IMR-90 (cell line): Measurements from ENCODE around the gene PRR14L. TPM values are rescaled to one million over a fixed set of nuclear protein-coding genes. Genes with fewer than 3 reads are reported as not detected.

ENCODE experiments used
- ATAC-seq: fragments of 200-7000 bp; cut with Tn5 transposase; 2 replicates; pipeline ENCODE4 v1.9.1; 2020; ENCODE audit warnings: low read depth, mild to moderate bottlenecking, moderate library complexity
- BruUV-seq: library from RNA; stranded (reverse); fragments of 400-500 nt; replicated peaks from 2 replicates; lab custom pipeline; 2021; lab: Mats Ljungman, UMichigan
- CTCF ChIA-PET: fragments of 300-600 bp; formaldehyde crosslinking; extraction: SDS; loops from one replicate; lab custom pipeline; 2021; ENCODE audit warnings: antibody characterized with exemption; lab: Yijun Ruan, JAX
- POLR2A ChIA-PET: fragments of 300-600 bp; sonication (Branson Sonifier 250); formaldehyde crosslinking; loops from one replicate; lab custom pipeline; 2022; ENCODE audit warnings: antibody characterized with exemption; ENCODE audit not compliant: unreplicated experiment; lab: Charles Lee
- DNase-seq: peaks from one replicate; pipeline ENCODE4 v3.0.0; 2013
- H2AFZ ChIP-seq: replicated peaks from 2 replicates; pipeline ENCODE3; 2013; ENCODE audit warnings: low read length, mild to moderate bottlenecking; ENCODE audit not compliant: poor library complexity
- H2AK5ac ChIP-seq: 2 replicates; pipeline ENCODE4 v1.6.1; 2013; ENCODE audit warnings: low read depth, low read length, inconsistent platforms
- H2AK9ac ChIP-seq: replicated peaks from 2 replicates; pipeline ENCODE3; 2013; ENCODE audit warnings: mild to moderate bottlenecking, low read depth, low read length, moderate library complexity; ENCODE audit not compliant: poor library complexity
- H2BK120ac ChIP-seq: 2 replicates; pipeline ENCODE4 v1.6.1; 2013; ENCODE audit warnings: low read depth, low read length, inconsistent platforms
- H2BK15ac ChIP-seq: 3 replicates; pipeline ENCODE4 v1.6.1; 2013; ENCODE audit warnings: low read depth, low read length, inconsistent platforms
- H2BK20ac ChIP-seq: 2 replicates; pipeline ENCODE4 v1.6.1; 2013; ENCODE audit warnings: low read depth, mild to moderate bottlenecking, inconsistent platforms, low read length, moderate library complexity
- H2BK5ac ChIP-seq: 2 replicates; pipeline ENCODE4 v1.6.1; 2013; ENCODE audit warnings: mild to moderate bottlenecking, low read depth, low read length, inconsistent platforms; ENCODE audit not compliant: poor library complexity, severe bottlenecking
- H3K14ac ChIP-seq: replicated peaks from 2 replicates; pipeline ENCODE4 v1.6.1; 2013; ENCODE audit warnings: low read depth, low read length, inconsistent platforms
- H3K18ac ChIP-seq: 2 replicates; pipeline ENCODE4 v1.6.1; 2013; ENCODE audit warnings: low read depth, low read length, control low read depth
- H3K23ac ChIP-seq: 2 replicates; pipeline ENCODE4 v1.6.1; 2013; ENCODE audit warnings: low read depth, low read length, inconsistent platforms
- H3K27ac ChIP-seq: 2 replicates; pipeline ENCODE4 v1.5.1; 2013; ENCODE audit warnings: mild to moderate bottlenecking, control low read depth, low read length; ENCODE audit not compliant: insufficient read depth
- H3K27me3 ChIP-seq: 2 replicates; pipeline ENCODE4 v1.6.1; 2013; ENCODE audit warnings: low read length; ENCODE audit not compliant: control insufficient read depth, insufficient read depth
- H3K36me3 ChIP-seq: 2 replicates; pipeline ENCODE4 v1.6.1; 2013; ENCODE audit warnings: low read length, mixed read lengths; ENCODE audit not compliant: control insufficient read depth, insufficient read depth
- H3K4ac ChIP-seq: 2 replicates; pipeline ENCODE4 v1.6.1; 2013; ENCODE audit warnings: low read depth, low read length, inconsistent platforms
- H3K4me1 ChIP-seq: 2 replicates; pipeline ENCODE4 v1.6.1; 2013; ENCODE audit warnings: low read length, mixed read lengths; ENCODE audit not compliant: control insufficient read depth, insufficient read depth
- H3K4me2 ChIP-seq: 2 replicates; pipeline ENCODE4 v1.6.1; 2013; ENCODE audit warnings: low read depth, mild to moderate bottlenecking, control low read depth, low read length, moderate library complexity
- H3K4me3 ChIP-seq: 2 replicates; pipeline ENCODE4 v1.5.1; 2013; ENCODE audit warnings: low read depth, mild to moderate bottlenecking, control low read depth, low read length, moderate library complexity; ENCODE audit not compliant: insufficient read depth
- H3K56ac ChIP-seq: 2 replicates; pipeline ENCODE4 v1.6.1; 2013; ENCODE audit warnings: low read length, inconsistent platforms; ENCODE audit not compliant: insufficient read depth; ENCODE audit errors: extremely low read depth
- H3K79me1 ChIP-seq, 2 experiments: 2 replicates each; pipeline ENCODE4 v1.6.1; 2013; ENCODE audit warnings: low read length in 2 of 2, inconsistent platforms in 1 of 2, low read depth in 1 of 2
- H3K9ac ChIP-seq: 2 replicates; pipeline ENCODE4 v1.6.1; 2013; ENCODE audit warnings: low read depth, low read length, control low read depth
- H3K9me1 ChIP-seq: 2 replicates; pipeline ENCODE4 v1.6.1; 2013; ENCODE audit warnings: low read length, inconsistent platforms; ENCODE audit not compliant: insufficient read depth
- H3K9me3 ChIP-seq: 2 replicates; pipeline ENCODE4 v1.6.1; 2013; ENCODE audit warnings: low read length; ENCODE audit not compliant: control insufficient read depth, insufficient read depth
- H4K20me1 ChIP-seq: 2 replicates; pipeline ENCODE4 v1.6.1; 2013; ENCODE audit warnings: low read length, inconsistent platforms; ENCODE audit not compliant: insufficient read depth
- H4K5ac ChIP-seq: 2 replicates; pipeline ENCODE4 v1.6.1; 2013; ENCODE audit warnings: mild to moderate bottlenecking, low read depth, low read length, control low read depth
- H4K8ac ChIP-seq, 2 experiments: 2 replicates each; pipeline ENCODE4 v1.6.1; 2013; ENCODE audit warnings: low read depth in 2 of 2, low read length in 2 of 2, control low read depth in 1 of 2, inconsistent platforms in 1 of 2
- H4K91ac ChIP-seq: 2 replicates; pipeline ENCODE4 v1.6.1; 2013; ENCODE audit warnings: low read depth, low read length, inconsistent platforms; ENCODE audit not compliant: insufficient read depth
- CEBPB ChIP-seq: IDR thresholded peaks from 2 replicates; pipeline ENCODE4 v1.6.1; 2012; ENCODE audit warnings: low read depth, low read length, improper control_type of control experiment
- POLR2A ChIP-seq: IDR thresholded peaks from 2 replicates; pipeline ENCODE4 v1.6.1; 2012; ENCODE audit warnings: mild to moderate bottlenecking, low read depth, low read length
- RAD21 ChIP-seq: IDR thresholded peaks from 2 replicates; pipeline ENCODE4 v1.6.1; 2012; ENCODE audit warnings: low read length, improper control_type of control experiment
- whole genome bisulfite sequencing, 2 experiments: methylation state at CpG; one replicate each; pipeline versions ENCODE4 v1.1.5 to v1.1.7; 2013; ENCODE audit warnings: missing lambda C conversion rate in 2 of 2; ENCODE audit not compliant: insufficient read length in 1 of 2; ENCODE audit errors: extremely low coverage in 2 of 2; 5-methylcytosine and 5-hydroxymethylcytosine counted together
- dilution Hi-C: fragments of 300-500 bp; cut with HindIII; formaldehyde crosslinking; loops from one replicate; pipeline ENCODE4 v1.14.3; 2018; ENCODE audit warnings: low sequenced_read_pairs; ENCODE audit not compliant: unreplicated experiment
- in situ Hi-C: fragments of 300-500 bp; cut with MboI; formaldehyde crosslinking; loops from 3 replicates; pipeline ENCODE4 v1.14.3; 2019; ENCODE audit warnings: low sequenced_read_pairs, inconsistent platforms, mixed read lengths
- intact Hi-C: fragments of 100-400 bp; cut with micrococcal nuclease; formaldehyde crosslinking; loops from 2 replicates; pipeline ENCODE4 v1.10.0; 2022
- polyA plus RNA-seq, 3 experiments: library from polyadenylated mRNA; depleted of rRNA; stranded (reverse); fragments of >200 nt; gene quantifications; 2 replicates each; pipeline ENCODE4 v1.2.3, GENCODE V29; 2012; ENCODE audit warnings: low replicate concordance in 1 of 3
- total RNA-seq: library from RNA; depleted of rRNA; stranded (reverse); fragments of >200 nt; gene quantifications from 2 replicates; pipeline ENCODE4 v1.2.3, GENCODE V29; 2012

The PRR14L gene
- total and polyA plus RNA-seq, 2 of the 4 experiments (the other 2 are of a cell fraction): 9.0 to 19.7 TPM

- no peak overlapping the region for H3K56ac ChIP-seq
- H3K36me3 ChIP-seq: peaks cover 13% of the 10 kb centered on the region
- H2BK5ac ChIP-seq: no peak overlapping the region
- dilution Hi-C loops: no loop called here
- peaks cover 20% of the 10 kb centered on the region for H4K20me1 ChIP-seq
- H3K18ac ChIP-seq: no peak overlapping the region
- no peak overlapping the region for H3K27ac ChIP-seq
- no peak for TF ChIP-seq RAD21
- TF ChIP-seq CEBPB: no peak
- no peak for TF ChIP-seq POLR2A
- in situ Hi-C loops: no loop called here
- no peak overlapping the region for H2AK9ac ChIP-seq
- H2BK15ac ChIP-seq: no peak overlapping the region
- no peak overlapping the region for H2BK120ac ChIP-seq
- H2AK5ac ChIP-seq: no peak overlapping the region
- CTCF ChIA-PET: no interaction called here
- no peak overlapping the region for H3K23ac ChIP-seq
- no peak overlapping the region for H4K5ac ChIP-seq
- no peak overlapping the region for H3K9ac ChIP-seq
- POLR2A ChIA-PET: no interaction called here
- no peak overlapping the region for H4K8ac ChIP-seq
- H3K4ac ChIP-seq: no peak overlapping the region
- H4K91ac ChIP-seq: no peak overlapping the region
- DNase-seq: no peak
- no TSS peak for BruUV-seq
- ATAC-seq: no peak
- H2BK20ac ChIP-seq: no peak overlapping the region
- H3K4me2 ChIP-seq: no peak overlapping the region
- no peak overlapping the region for H3K14ac ChIP-seq
- H2AFZ ChIP-seq: no peak overlapping the region
- H3K27me3 ChIP-seq: no peaks in the 10 kb centered on the region
- 0 out of 2 replicates have a peak, but pooled peaks cover 11% of the 10 kb centered on the region for H3K9me1 ChIP-seq
- H3K4me1 ChIP-seq: peaks cover 7% of the 10 kb centered on the region
- H3K79me1 ChIP-seq: peaks cover 27 to 65% of the 10 kb centered on the region in 2 experiments
- no peaks in the 10 kb centered on the region for H3K9me3 ChIP-seq
- no peak overlapping the region for H3K4me3 ChIP-seq
- intact Hi-C loops: no loop called here
- no CpG with 5 or more reads among the region's 2 CpGs for WGBS, 2 experiments
Observed at GRCh38 chr22:31736458-31736857, 13.5 kb downstream of the PRR14L start.
